ENCODE results near the gene GOLT1A.

- TF ChIP-seq CTCF (IDR thresholded peaks at IDR 0.05) (no peak), POLR2A (IDR thresholded peaks at IDR 0.05; ENCODE audit: low read length) (0 out of 2 replicates have a peak, but pooled peaks have one; percentile 21), JUN (IDR thresholded peaks at IDR 0.05) (no peak), MAZ (IDR thresholded peaks at IDR 0.05; ENCODE audit: borderline replicate concordance, low read depth, low read length) (no peak), CEBPB (IDR thresholded peaks at IDR 0.05) (no peak), REST (IDR thresholded peaks at IDR 0.05) (peak; percentile 10; the same call in 1 of the 2 replicates), MYC (IDR thresholded peaks at IDR 0.05; ENCODE audit: borderline replicate concordance, low read length) (no peak), RAD21 (conservative IDR thresholded peaks at IDR 0.05 in 1 of 2, IDR thresholded peaks at IDR 0.05 in 1 of 2) (no peak), CBX2 (IDR thresholded peaks at IDR 0.05; ENCODE audit: borderline replicate concordance, low read depth) (no peak)
Observed at GRCh38 chr1:204152310-204153044, 61.3 kb downstream of the GOLT1A start.

Measured in A549 (cell line).